Stimulated activated CD4-positive, alpha-beta T cell treated with anti-CD3 and anti-CD28 coated beads, Interleukin-2, amount 100 ng/mL, for 24 hours (primary cell): ENCODE results near the gene MED31.
"Not testable (repeated sequence)": the region's sequence is repeated elsewhere in the genome, so short reads cannot be mapped to it uniquely, and the experiment has no call there.

Source experiments
- DNase-seq, 2 donors: peaks; one replicate each; pipeline ENCODE4 v3.0.0-alpha.2; 2020

MED31 gene

GRCh38 chr17:6608321-6608720 lies 43.1 kb downstream of the MED31 start:
- DNase-seq, result no peak

DNA sequence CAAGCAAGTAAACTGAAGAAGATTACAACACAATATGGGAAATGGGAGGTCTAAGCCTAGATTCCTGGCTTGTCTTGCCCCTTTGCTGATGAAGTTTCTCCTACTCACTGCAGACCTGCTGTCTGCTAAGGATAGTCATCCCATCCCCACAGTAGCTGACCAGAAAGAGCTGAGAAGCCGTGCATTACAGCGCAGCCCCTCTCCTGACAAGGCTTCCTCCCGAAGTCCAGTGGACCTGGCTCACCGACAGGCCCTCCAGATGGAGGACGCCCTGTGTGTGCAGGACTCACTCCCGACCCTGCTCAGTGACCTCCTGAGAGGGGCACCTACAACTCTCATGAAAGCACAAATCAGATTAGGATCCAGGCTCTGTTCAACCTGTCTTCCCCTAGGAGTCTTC lies 46.3 kb downstream of the MED31 start:
- DNase-seq, result no peak

- DNase-seq, result no peak
These were observed 47.6 kb downstream of the MED31 start for GRCh38 chr17:6603744-6604325.

DNA sequence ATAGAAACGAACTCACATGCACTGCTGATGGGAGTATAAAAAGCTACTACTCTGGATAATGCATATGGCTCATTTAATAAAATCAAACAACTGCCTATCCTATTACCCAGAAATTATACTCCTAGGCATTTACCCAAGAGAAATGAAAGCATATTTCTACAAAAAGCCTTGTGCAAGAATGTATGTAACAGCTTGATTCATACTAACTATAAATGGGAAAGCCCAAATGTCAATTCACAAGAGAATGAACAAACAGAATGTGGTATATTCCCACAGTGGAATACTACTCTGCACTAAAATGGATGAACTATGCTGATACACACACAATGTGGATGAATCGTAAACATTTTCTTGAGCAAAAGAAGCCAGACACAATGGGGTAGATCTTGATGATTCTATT lies 49.3 kb downstream of the MED31 start:
- DNase-seq, result no peak

DNA sequence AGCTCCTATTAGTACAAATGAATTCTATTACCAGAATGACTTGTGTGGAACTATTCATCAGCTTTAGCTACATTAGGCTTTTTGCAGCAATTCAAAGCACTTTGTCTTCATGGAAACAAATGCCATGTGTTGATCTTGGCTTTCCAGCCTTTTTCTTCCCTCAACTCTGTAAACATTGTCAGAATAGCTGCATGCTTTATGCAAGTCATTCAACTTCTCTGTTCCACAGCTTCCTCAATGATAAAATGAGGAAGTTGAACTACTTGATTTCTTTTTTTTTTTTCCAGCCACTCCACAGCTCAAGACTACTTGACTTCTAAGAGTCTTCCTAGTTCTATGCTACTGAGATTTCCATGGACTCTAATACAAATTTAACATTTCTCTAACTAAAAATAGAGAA lies 52.0 kb downstream of the MED31 start:
- no peak for DNase-seq

- DNase-seq, result no peak
These were observed 53.7 kb downstream of the MED31 start for GRCh38 chr17:6597727-6598126.

GRCh38 chr17:6596941-6597340 lies 54.5 kb downstream of the MED31 start:
- DNase-seq, result no peak

GRCh38 chr17:6596511-6596910 lies 54.9 kb downstream of the MED31 start:
- DNase-seq, result no peak

DNA sequence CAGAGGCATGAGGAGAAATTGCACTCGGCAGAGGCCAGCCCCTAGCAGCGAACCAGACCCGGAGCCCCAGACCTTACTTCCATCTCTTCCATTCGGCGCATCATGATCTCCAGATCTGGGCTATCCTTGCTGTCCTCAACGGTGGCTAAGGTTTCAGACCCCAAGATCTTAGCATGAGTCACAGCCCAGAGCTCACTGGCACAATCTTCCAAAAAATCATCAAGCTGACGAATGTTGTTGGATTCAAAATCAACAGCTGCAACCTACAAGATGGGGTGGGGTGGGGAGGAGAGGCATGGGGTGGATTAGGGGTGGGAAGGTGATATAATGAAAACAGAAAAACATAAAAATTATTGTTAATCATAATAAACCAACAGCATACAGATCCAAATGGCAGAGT lies 55.3 kb downstream of the MED31 start:
- DNase-seq, result no peak

DNA sequence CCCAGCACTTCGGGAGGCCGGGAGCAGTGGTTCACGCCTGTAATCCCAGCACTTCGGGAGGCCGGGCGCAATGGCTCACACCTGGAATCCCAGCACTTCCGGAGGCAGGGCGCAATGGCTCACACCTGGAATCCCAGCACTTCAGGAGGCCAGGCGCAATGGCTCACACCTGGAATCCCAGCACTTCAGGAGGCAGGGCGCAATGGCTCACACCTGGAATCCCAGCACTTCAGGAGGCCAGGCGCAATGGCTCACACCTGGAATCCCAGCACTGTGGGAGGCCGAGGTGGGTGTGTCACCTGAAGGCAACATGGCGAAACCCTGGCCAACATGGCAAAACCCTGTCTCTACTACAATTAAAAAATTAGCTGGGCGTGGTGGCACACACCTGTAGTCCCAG lies 58.0 kb downstream of the MED31 start:
- DNase-seq, result not testable (repeated sequence)
